Stimulated activated CD8-positive, alpha-beta memory T cell treated with anti-CD3 and anti-CD28 coated beads, Interleukin-4, amount 100 ng/mL, for 24 hours (primary cell): ENCODE data around the gene MED13.
"Not testable (repeated sequence)": the region's sequence is repeated elsewhere in the genome, so short reads cannot be mapped to it uniquely, and the experiment has no call there.

ENCODE experiments used
- DNase-seq: peaks from one replicate; pipeline ENCODE4 v3.0.0-alpha.2; 2020; ENCODE audit warnings: low read depth

Gene MED13

GRCh38 chr17:61908292-61909037, 156.6 kb downstream of the MED13 start:
- DNase-seq, result no peak

GRCh38 chr17:61907361-61907760, 157.7 kb downstream of the MED13 start:
- no peak for DNase-seq

- no peak for DNase-seq
Observed at GRCh38 chr17:61904094-61904710, 160.9 kb downstream of the MED13 start.

- DNase-seq, result no peak
Observed at GRCh38 chr17:61903251-61903650, 161.8 kb downstream of the MED13 start.

- DNase-seq, result no peak
Observed at GRCh38 chr17:61897548-61898180, 167.4 kb downstream of the MED13 start.

- no peak for DNase-seq
Observed at GRCh38 chr17:61895391-61895790, 169.7 kb downstream of the MED13 start.

- not testable (repeated sequence) for DNase-seq
Observed at GRCh38 chr17:61894310-61894709, 170.8 kb downstream of the MED13 start.
